Duodenal mucosa (tissue), 2 donors: ENCODE data around the gene KMT2C.

Source experiments
- H3K27ac ChIP-seq: one replicate; pipeline ENCODE4 v1.7.0; 2013; ENCODE audit warnings: low read depth, low read length
- H3K27me3 ChIP-seq, 2 donors: one replicate each; pipeline ENCODE4 v1.7.0; 2013; ENCODE audit warnings: low read length in 2 of 2, control low read depth in 1 of 2; ENCODE audit not compliant: insufficient read depth in 2 of 2, control insufficient read depth in 1 of 2
- H3K36me3 ChIP-seq, 2 donors: one replicate each; pipeline ENCODE4 v1.7.0; 2013; ENCODE audit warnings: low read length in 2 of 2, control low read depth in 1 of 2; ENCODE audit not compliant: insufficient read depth in 2 of 2, control insufficient read depth in 1 of 2
- H3K4me1 ChIP-seq, 2 donors: one replicate each; pipeline ENCODE4 v1.7.0; 2013; ENCODE audit warnings: low read length in 2 of 2, control low read depth in 1 of 2; ENCODE audit not compliant: insufficient read depth in 2 of 2, control insufficient read depth in 1 of 2
- H3K4me3 ChIP-seq, 2 donors: one replicate each; pipeline ENCODE4 v1.7.0; 2013; ENCODE audit warnings: low read length in 2 of 2, low read depth in 1 of 2
- H3K9ac ChIP-seq, 2 donors: one replicate each; pipeline ENCODE4 v1.7.0; 2013; ENCODE audit warnings: low read length in 2 of 2, low read depth in 1 of 2
- H3K9me3 ChIP-seq, 2 donors: one replicate each; pipeline ENCODE4 v1.7.0; 2013; ENCODE audit warnings: low read length in 2 of 2, control low read depth in 1 of 2; ENCODE audit not compliant: control insufficient read depth in 1 of 2

The KMT2C gene

GRCh38 chr7:152137476-152138025 is 298.3 kb downstream of the KMT2C start:
- Histone ChIP-seq H3K9me3 (no peaks in the 10 kb centered on the region), H3K4me3 (no peak overlapping the region), H3K36me3 (peaks cover 37 to 62% of the 10 kb centered on the region in 2 donors), H3K27me3 (no peaks in the 10 kb centered on the region), H3K4me1 (no peaks in the 10 kb centered on the region), H3K9ac (no peak overlapping the region), H3K27ac (no peak overlapping the region)

- Histone ChIP-seq H3K4me3 (no peak overlapping the region), H3K9me3 (no peaks in the 10 kb centered on the region), H3K9ac (no peak overlapping the region), H3K27ac (no peak overlapping the region), H3K27me3 (no peaks in the 10 kb centered on the region), H3K4me1 (no peaks in the 10 kb centered on the region), H3K36me3 (peaks cover 38 to 63% of the 10 kb centered on the region in 2 donors)
Measured at GRCh38 chr7:152136686-152137085, 299.1 kb downstream of the KMT2C start.

- Histone ChIP-seq H3K4me3 (no peak overlapping the region), H3K9ac (no peak overlapping the region), H3K27me3 (no peaks in the 10 kb centered on the region), H3K9me3 (no peaks in the 10 kb centered on the region), H3K4me1 (no peaks in the 10 kb centered on the region), H3K36me3 (peaks cover 29 to 60% of the 10 kb centered on the region in 2 donors), H3K27ac (no peak overlapping the region)
Measured at GRCh38 chr7:152133804-152134203, 302.0 kb downstream of the KMT2C start.

- H3K4me1 ChIP-seq: no peaks in the 10 kb centered on the region
- no peak overlapping the region for H3K27ac ChIP-seq
- no peak overlapping the region for H3K4me3 ChIP-seq
- H3K27me3 ChIP-seq: no peaks in the 10 kb centered on the region
- H3K36me3 ChIP-seq: peaks cover 19 to 55% of the 10 kb centered on the region in 2 donors
- no peaks in the 10 kb centered on the region for H3K9me3 ChIP-seq
- no peak overlapping the region for H3K9ac ChIP-seq
Measured at GRCh38 chr7:152132812-152133211, 303.0 kb downstream of the KMT2C start.

GRCh38 chr7:152131981-152132494 is 303.8 kb downstream of the KMT2C start:
- Histone ChIP-seq H3K9me3 (no peaks in the 10 kb centered on the region), H3K27me3 (no peaks in the 10 kb centered on the region), H3K4me3 (no peak overlapping the region), H3K4me1 (no peaks in the 10 kb centered on the region), H3K27ac (no peak overlapping the region), H3K36me3 (peaks cover 13 to 55% of the 10 kb centered on the region in 2 donors), H3K9ac (no peak overlapping the region)

- Histone ChIP-seq H3K27me3 (no peaks in the 10 kb centered on the region), H3K36me3 (peaks cover 13 to 59% of the 10 kb centered on the region in 2 donors), H3K4me3 (no peak overlapping the region), H3K9ac (no peak overlapping the region), H3K9me3 (no peaks in the 10 kb centered on the region), H3K4me1 (no peaks in the 10 kb centered on the region), H3K27ac (no peak overlapping the region)
Measured at GRCh38 chr7:152130658-152131590, 304.9 kb downstream of the KMT2C start.

- no peaks in the 10 kb centered on the region for H3K27me3 ChIP-seq
- H3K9ac ChIP-seq: no peak overlapping the region
- H3K27ac ChIP-seq: no peak overlapping the region
- H3K36me3 ChIP-seq: peaks cover 17 to 59% of the 10 kb centered on the region in 2 donors
- no peaks in the 10 kb centered on the region for H3K4me1 ChIP-seq
- peaks cover 4% of the 10 kb centered on the region in 2 donors for H3K9me3 ChIP-seq
- no peak overlapping the region for H3K4me3 ChIP-seq
Measured at GRCh38 chr7:152129682-152130081, 306.1 kb downstream of the KMT2C start.

- H3K36me3 ChIP-seq: peaks cover 21 to 64% of the 10 kb centered on the region in 2 donors
- peaks cover 5 to 6% of the 10 kb centered on the region in 2 donors for H3K9me3 ChIP-seq
- no peaks in the 10 kb centered on the region for H3K4me1 ChIP-seq
- no peaks in the 10 kb centered on the region for H3K27me3 ChIP-seq
- H3K9ac ChIP-seq: no peak overlapping the region
- H3K4me3 ChIP-seq: no peak overlapping the region
- H3K27ac ChIP-seq: no peak overlapping the region
Measured at GRCh38 chr7:152128741-152129461, 306.9 kb downstream of the KMT2C start.

- no peak overlapping the region for H3K27ac ChIP-seq
- no peaks in the 10 kb centered on the region for H3K4me1 ChIP-seq
- peaks cover 21 to 62% of the 10 kb centered on the region in 2 donors for H3K36me3 ChIP-seq
- no peak overlapping the region for H3K4me3 ChIP-seq
- no peak overlapping the region for H3K9ac ChIP-seq
- no peaks in the 10 kb centered on the region for H3K27me3 ChIP-seq
- H3K9me3 ChIP-seq: peaks cover 5 to 6% of the 10 kb centered on the region in 2 donors
Measured at GRCh38 chr7:152128252-152128651, 307.6 kb downstream of the KMT2C start.

- Histone ChIP-seq H3K9ac (no peak overlapping the region), H3K4me1 (no peaks in the 10 kb centered on the region), H3K36me3 (peaks cover 25 to 62% of the 10 kb centered on the region in 2 donors), H3K27ac (no peak overlapping the region), H3K4me3 (no peak overlapping the region), H3K9me3 (peaks cover 5 to 6% of the 10 kb centered on the region in 2 donors), H3K27me3 (no peaks in the 10 kb centered on the region)
Measured at GRCh38 chr7:152127229-152127628, 308.6 kb downstream of the KMT2C start.
